ENCODE measurements around the gene MT1H.

MT1H gene

GRCh38 chr16:56697456-56698155 lies 28.0 kb downstream of the MT1H start:
- H3K36me3 ChIP-seq (ENCODE audit: insufficient read depth, low read length) = no peaks in the 10 kb centered on the region
- H3K27ac ChIP-seq (ENCODE audit: low read depth, low read length) = no peak overlapping the region
- H3K9ac ChIP-seq (ENCODE audit: low read length) = no peak overlapping the region
- no peaks in the 10 kb centered on the region for H3K27me3 ChIP-seq (ENCODE audit: control insufficient read depth in 1 of 2, insufficient read depth in 2 of 2, low read length in 2 of 2)
- H3K4me3 ChIP-seq (ENCODE audit: low read depth in 1 of 2, low read length in 2 of 2) = no peak overlapping the region
- H3K4me1 ChIP-seq (ENCODE audit: insufficient read depth, low read length) = peaks cover 4% of the 10 kb centered on the region
- no peaks in the 10 kb centered on the region for H3K9me3 ChIP-seq (ENCODE audit: low read length)

- H3K9me3 ChIP-seq (ENCODE audit: low read length) = no peaks in the 10 kb centered on the region
These were observed 30.6 kb downstream of the MT1H start for GRCh38 chr16:56700195-56700594.

GRCh38 chr16:56700631-56701030 lies 31.0 kb downstream of the MT1H start:
- Histone ChIP-seq H3K4me3 (ENCODE audit: low read depth in 1 of 2, low read length in 2 of 2) (no peak overlapping the region), H3K27me3 (ENCODE audit: control insufficient read depth in 1 of 2, insufficient read depth in 2 of 2, low read length in 2 of 2) (no peaks in the 10 kb centered on the region), H3K4me1 (ENCODE audit: insufficient read depth, low read length) (peaks cover 4% of the 10 kb centered on the region)

More at GRCh38 chr16:56700195-56700594, 30.6 kb downstream of the MT1H start:
- H3K4me3 ChIP-seq (ENCODE audit: low read depth in 1 of 2, low read length in 2 of 2) = no peak overlapping the region
- H3K27me3 ChIP-seq (ENCODE audit: control insufficient read depth in 1 of 2, insufficient read depth in 2 of 2, low read length in 2 of 2) = no peaks in the 10 kb centered on the region
- peaks cover 4% of the 10 kb centered on the region for H3K4me1 ChIP-seq (ENCODE audit: insufficient read depth, low read length)
- no peaks in the 10 kb centered on the region for H3K36me3 ChIP-seq (ENCODE audit: insufficient read depth, low read length)
- H3K27ac ChIP-seq (ENCODE audit: low read depth, low read length) = no peak overlapping the region
- H3K9ac ChIP-seq (ENCODE audit: low read length) = no peak overlapping the region

GRCh38 chr16:56701534-56701933 lies 31.9 kb downstream of the MT1H start:
- H3K27ac ChIP-seq (ENCODE audit: low read depth, low read length) = no peak overlapping the region
- H3K9me3 ChIP-seq (ENCODE audit: low read length) = no peaks in the 10 kb centered on the region
- H3K36me3 ChIP-seq (ENCODE audit: insufficient read depth, low read length) = no peaks in the 10 kb centered on the region
- peaks cover 4% of the 10 kb centered on the region for H3K4me1 ChIP-seq (ENCODE audit: insufficient read depth, low read length)
- H3K9ac ChIP-seq (ENCODE audit: low read length) = no peak overlapping the region
- no peak overlapping the region for H3K4me3 ChIP-seq (ENCODE audit: low read depth in 1 of 2, low read length in 2 of 2)
- H3K27me3 ChIP-seq (ENCODE audit: control insufficient read depth in 1 of 2, insufficient read depth in 2 of 2, low read length in 2 of 2) = no peaks in the 10 kb centered on the region

More at GRCh38 chr16:56700631-56701030, 31.0 kb downstream of the MT1H start:
- H3K27ac ChIP-seq (ENCODE audit: low read depth, low read length) = no peak overlapping the region
- H3K9me3 ChIP-seq (ENCODE audit: low read length) = no peaks in the 10 kb centered on the region
- no peak overlapping the region for H3K9ac ChIP-seq (ENCODE audit: low read length)
- H3K36me3 ChIP-seq (ENCODE audit: insufficient read depth, low read length) = no peaks in the 10 kb centered on the region

- H3K9ac ChIP-seq (ENCODE audit: low read length) = no peak overlapping the region
- H3K4me3 ChIP-seq (ENCODE audit: low read depth in 1 of 2, low read length in 2 of 2) = no peak overlapping the region
- no peaks in the 10 kb centered on the region for H3K9me3 ChIP-seq (ENCODE audit: low read length)
- H3K27me3 ChIP-seq (ENCODE audit: control insufficient read depth in 1 of 2, insufficient read depth in 2 of 2, low read length in 2 of 2) = no peaks in the 10 kb centered on the region
- H3K36me3 ChIP-seq (ENCODE audit: insufficient read depth, low read length) = no peaks in the 10 kb centered on the region
- H3K4me1 ChIP-seq (ENCODE audit: insufficient read depth, low read length) = peaks cover 4% of the 10 kb centered on the region
- H3K27ac ChIP-seq (ENCODE audit: low read depth, low read length) = no peak overlapping the region
These were observed 33.2 kb downstream of the MT1H start for GRCh38 chr16:56702836-56703235.

- no peak overlapping the region for H3K9ac ChIP-seq (ENCODE audit: low read length)
- no peaks in the 10 kb centered on the region for H3K36me3 ChIP-seq (ENCODE audit: insufficient read depth, low read length)
- H3K27me3 ChIP-seq (ENCODE audit: control insufficient read depth in 1 of 2, insufficient read depth in 2 of 2, low read length in 2 of 2) = no peaks in the 10 kb centered on the region
- no peak overlapping the region for H3K27ac ChIP-seq (ENCODE audit: low read depth, low read length)
- H3K4me1 ChIP-seq (ENCODE audit: insufficient read depth, low read length) = no peaks in the 10 kb centered on the region
- H3K4me3 ChIP-seq (ENCODE audit: low read depth in 1 of 2, low read length in 2 of 2) = no peak overlapping the region
- H3K9me3 ChIP-seq (ENCODE audit: low read length) = no peaks in the 10 kb centered on the region
These were observed 39.2 kb downstream of the MT1H start for GRCh38 chr16:56708525-56709442.

GRCh38 chr16:56709443-56710040 lies 39.9 kb downstream of the MT1H start:
- no peak overlapping the region for H3K9ac ChIP-seq (ENCODE audit: low read length)
- no peak overlapping the region for H3K4me3 ChIP-seq (ENCODE audit: low read depth in 1 of 2, low read length in 2 of 2)
- H3K27ac ChIP-seq (ENCODE audit: low read depth, low read length) = no peak overlapping the region
- no peaks in the 10 kb centered on the region for H3K36me3 ChIP-seq (ENCODE audit: insufficient read depth, low read length)
- no peaks in the 10 kb centered on the region for H3K9me3 ChIP-seq (ENCODE audit: low read length)
- no peaks in the 10 kb centered on the region for H3K4me1 ChIP-seq (ENCODE audit: insufficient read depth, low read length)
- H3K27me3 ChIP-seq (ENCODE audit: control insufficient read depth in 1 of 2, insufficient read depth in 2 of 2, low read length in 2 of 2) = no peaks in the 10 kb centered on the region

GRCh38 chr16:56710181-56710737 lies 40.6 kb downstream of the MT1H start:
- no peaks in the 10 kb centered on the region for H3K27me3 ChIP-seq (ENCODE audit: control insufficient read depth in 1 of 2, insufficient read depth in 2 of 2, low read length in 2 of 2)

GRCh38 chr16:56711862-56712261 lies 42.2 kb downstream of the MT1H start:
- no peak overlapping the region for H3K27ac ChIP-seq (ENCODE audit: low read depth, low read length)
- H3K36me3 ChIP-seq (ENCODE audit: insufficient read depth, low read length) = no peaks in the 10 kb centered on the region
- no peaks in the 10 kb centered on the region for H3K27me3 ChIP-seq (ENCODE audit: control insufficient read depth in 1 of 2, insufficient read depth in 2 of 2, low read length in 2 of 2)
- no peak overlapping the region for H3K4me3 ChIP-seq (ENCODE audit: low read depth in 1 of 2, low read length in 2 of 2)
- H3K9me3 ChIP-seq (ENCODE audit: low read length) = no peaks in the 10 kb centered on the region
- no peaks in the 10 kb centered on the region for H3K4me1 ChIP-seq (ENCODE audit: insufficient read depth, low read length)
- H3K9ac ChIP-seq (ENCODE audit: low read length) = no peak overlapping the region

More at GRCh38 chr16:56710181-56710737, 40.6 kb downstream of the MT1H start:
- Histone ChIP-seq H3K27ac (ENCODE audit: low read depth, low read length) (no peak overlapping the region), H3K36me3 (ENCODE audit: insufficient read depth, low read length) (no peaks in the 10 kb centered on the region), H3K4me1 (ENCODE audit: insufficient read depth, low read length) (no peaks in the 10 kb centered on the region), H3K4me3 (ENCODE audit: low read depth in 1 of 2, low read length in 2 of 2) (no peak overlapping the region), H3K9ac (ENCODE audit: low read length) (no peak overlapping the region), H3K9me3 (ENCODE audit: low read length) (no peaks in the 10 kb centered on the region)

GRCh38 chr16:56713794-56714193 lies 44.2 kb downstream of the MT1H start:
- Histone ChIP-seq H3K4me3 (ENCODE audit: low read depth in 1 of 2, low read length in 2 of 2) (no peak overlapping the region), H3K27me3 (ENCODE audit: control insufficient read depth in 1 of 2, insufficient read depth in 2 of 2, low read length in 2 of 2) (no peaks in the 10 kb centered on the region), H3K9ac (ENCODE audit: low read length) (no peak overlapping the region), H3K36me3 (ENCODE audit: insufficient read depth, low read length) (no peaks in the 10 kb centered on the region), H3K4me1 (ENCODE audit: insufficient read depth, low read length) (no peaks in the 10 kb centered on the region), H3K27ac (ENCODE audit: low read depth, low read length) (no peak overlapping the region), H3K9me3 (ENCODE audit: low read length) (no peaks in the 10 kb centered on the region)

- Histone ChIP-seq H3K4me3 (ENCODE audit: low read depth in 1 of 2, low read length in 2 of 2) (no peak overlapping the region), H3K27ac (ENCODE audit: low read depth, low read length) (no peak overlapping the region), H3K27me3 (ENCODE audit: control insufficient read depth in 1 of 2, insufficient read depth in 2 of 2, low read length in 2 of 2) (no peaks in the 10 kb centered on the region), H3K9me3 (ENCODE audit: low read length) (no peaks in the 10 kb centered on the region), H3K9ac (ENCODE audit: low read length) (no peak overlapping the region), H3K4me1 (ENCODE audit: insufficient read depth, low read length) (no peaks in the 10 kb centered on the region), H3K36me3 (ENCODE audit: insufficient read depth, low read length) (no peaks in the 10 kb centered on the region)
These were observed 45.5 kb downstream of the MT1H start for GRCh38 chr16:56715126-56715525.
